Astrocyte (in vitro differentiated cells and primary cell): ENCODE data around the gene TRMT44.

Experiments used
- CTCF ChIP-seq: IDR thresholded peaks from 2 replicates; pipeline ENCODE4 v1.5.1; 2011; ENCODE audit warnings: low read depth, mild to moderate bottlenecking, inconsistent platforms, low read length, moderate library complexity; ENCODE audit not compliant: insufficient read depth
- EZH2 ChIP-seq: IDR thresholded peaks from 2 replicates; pipeline ENCODE4 v1.6.1; 2012; ENCODE audit warnings: mild to moderate bottlenecking, low read length, inconsistent platforms; ENCODE audit not compliant: insufficient read depth

GRCh38 chr4:8493484-8493883, 52.9 kb downstream of the TRMT44 start:
- TF ChIP-seq CTCF (no peak), EZH2 (no peak)
